Panc1 (cell line): Measurements from ENCODE around the gene CCDC89.

Source experiments
- TF ChIP-seq, protein P1 (sequence below), 2 experiments: IDR thresholded peaks; 2 replicates each; pipeline ENCODE4 v1.6.1; 2011 to 2012; ENCODE audit warnings: low read depth in 2 of 2, control low read depth in 1 of 2, low read length in 1 of 2, mild to moderate bottlenecking in 1 of 2, moderate library complexity in 1 of 2; ENCODE audit not compliant: insufficient read depth in 1 of 2
- TF ChIP-seq, protein P2 (sequence below): fragments of 450-650 bp; IDR thresholded peaks from 2 replicates; pipeline ENCODE4 v1.5.1; 2017; ENCODE audit warnings: mild to moderate bottlenecking

DNA sequence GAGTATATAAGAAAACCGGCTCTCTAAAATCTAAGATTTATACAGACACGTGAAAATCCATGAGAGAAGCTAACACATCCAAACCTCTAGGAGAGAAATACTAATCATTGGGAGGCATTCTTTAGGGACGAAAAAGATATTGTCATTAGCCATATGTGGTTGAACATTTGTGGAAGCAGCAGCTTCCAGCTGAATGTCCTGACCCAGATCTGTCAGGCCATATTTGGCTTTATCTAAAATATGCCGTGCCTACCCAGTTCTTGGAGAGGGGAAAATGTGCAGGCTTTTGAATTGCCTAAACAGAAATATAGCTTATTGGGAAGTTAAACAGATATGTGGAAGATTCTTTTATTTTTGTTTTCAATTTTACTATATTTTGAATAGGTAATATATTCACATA, 6.4 kb downstream of the CCDC89 start:
- TF ChIP-seq, protein P1, sequence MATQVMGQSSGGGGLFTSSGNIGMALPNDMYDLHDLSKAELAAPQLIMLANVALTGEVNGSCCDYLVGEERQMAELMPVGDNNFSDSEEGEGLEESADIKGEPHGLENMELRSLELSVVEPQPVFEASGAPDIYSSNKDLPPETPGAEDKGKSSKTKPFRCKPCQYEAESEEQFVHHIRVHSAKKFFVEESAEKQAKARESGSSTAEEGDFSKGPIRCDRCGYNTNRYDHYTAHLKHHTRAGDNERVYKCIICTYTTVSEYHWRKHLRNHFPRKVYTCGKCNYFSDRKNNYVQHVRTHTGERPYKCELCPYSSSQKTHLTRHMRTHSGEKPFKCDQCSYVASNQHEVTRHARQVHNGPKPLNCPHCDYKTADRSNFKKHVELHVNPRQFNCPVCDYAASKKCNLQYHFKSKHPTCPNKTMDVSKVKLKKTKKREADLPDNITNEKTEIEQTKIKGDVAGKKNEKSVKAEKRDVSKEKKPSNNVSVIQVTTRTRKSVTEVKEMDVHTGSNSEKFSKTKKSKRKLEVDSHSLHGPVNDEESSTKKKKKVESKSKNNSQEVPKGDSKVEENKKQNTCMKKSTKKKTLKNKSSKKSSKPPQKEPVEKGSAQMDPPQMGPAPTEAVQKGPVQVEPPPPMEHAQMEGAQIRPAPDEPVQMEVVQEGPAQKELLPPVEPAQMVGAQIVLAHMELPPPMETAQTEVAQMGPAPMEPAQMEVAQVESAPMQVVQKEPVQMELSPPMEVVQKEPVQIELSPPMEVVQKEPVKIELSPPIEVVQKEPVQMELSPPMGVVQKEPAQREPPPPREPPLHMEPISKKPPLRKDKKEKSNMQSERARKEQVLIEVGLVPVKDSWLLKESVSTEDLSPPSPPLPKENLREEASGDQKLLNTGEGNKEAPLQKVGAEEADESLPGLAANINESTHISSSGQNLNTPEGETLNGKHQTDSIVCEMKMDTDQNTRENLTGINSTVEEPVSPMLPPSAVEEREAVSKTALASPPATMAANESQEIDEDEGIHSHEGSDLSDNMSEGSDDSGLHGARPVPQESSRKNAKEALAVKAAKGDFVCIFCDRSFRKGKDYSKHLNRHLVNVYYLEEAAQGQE (IDR thresholded peaks at IDR 0.05; ENCODE audit: insufficient read depth in 1 of 2, low read depth in 2 of 2, low read length in 1 of 2): no peak
- TF ChIP-seq, protein P2, sequence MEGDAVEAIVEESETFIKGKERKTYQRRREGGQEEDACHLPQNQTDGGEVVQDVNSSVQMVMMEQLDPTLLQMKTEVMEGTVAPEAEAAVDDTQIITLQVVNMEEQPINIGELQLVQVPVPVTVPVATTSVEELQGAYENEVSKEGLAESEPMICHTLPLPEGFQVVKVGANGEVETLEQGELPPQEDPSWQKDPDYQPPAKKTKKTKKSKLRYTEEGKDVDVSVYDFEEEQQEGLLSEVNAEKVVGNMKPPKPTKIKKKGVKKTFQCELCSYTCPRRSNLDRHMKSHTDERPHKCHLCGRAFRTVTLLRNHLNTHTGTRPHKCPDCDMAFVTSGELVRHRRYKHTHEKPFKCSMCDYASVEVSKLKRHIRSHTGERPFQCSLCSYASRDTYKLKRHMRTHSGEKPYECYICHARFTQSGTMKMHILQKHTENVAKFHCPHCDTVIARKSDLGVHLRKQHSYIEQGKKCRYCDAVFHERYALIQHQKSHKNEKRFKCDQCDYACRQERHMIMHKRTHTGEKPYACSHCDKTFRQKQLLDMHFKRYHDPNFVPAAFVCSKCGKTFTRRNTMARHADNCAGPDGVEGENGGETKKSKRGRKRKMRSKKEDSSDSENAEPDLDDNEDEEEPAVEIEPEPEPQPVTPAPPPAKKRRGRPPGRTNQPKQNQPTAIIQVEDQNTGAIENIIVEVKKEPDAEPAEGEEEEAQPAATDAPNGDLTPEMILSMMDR: no peak
